ENCODE results near the gene LIN7A. TPM values are rescaled to one million over a fixed set of nuclear protein-coding genes. Genes with fewer than 3 reads are reported as not detected.

LIN7A gene
- total RNA-seq, 4 donors from 2014 or later, result 7.4 to 31.0 (median 9.0) TPM

GRCh38 chr12:80917651-80918050 lies 20.1 kb downstream of the LIN7A start:
- no peaks in the 10 kb centered on the region for H3K27me3 ChIP-seq
- in situ Hi-C loops (cut with MboI; ENCODE audit: low pct_ligation_motif_present in 1 of 4, low pct_unique_long_range_greater_than_20kb in 1 of 4, low sequenced_read_pairs in 3 of 4), result no loop called here
- WGBS, 2 donors (ENCODE audit: low coverage in 1 of 2), result 67 to 69% methylated on average over 3 of the region's 3 CpGs

GRCh38 chr12:80912901-80913770 lies 24.6 kb downstream of the LIN7A start:
- intact Hi-C loops (cut with DNase I; ENCODE audit: low total_unique reads) (no loop called here), in situ Hi-C loops (cut with MboI; ENCODE audit: low pct_ligation_motif_present in 1 of 4, low pct_unique_long_range_greater_than_20kb in 1 of 4, low sequenced_read_pairs in 3 of 4) (no loop called here)
- H3K27me3 ChIP-seq, result no peaks in the 10 kb centered on the region
- no peaks in the 10 kb centered on the region for H3K9me3 ChIP-seq
- WGBS, 2 donors (ENCODE audit: low coverage in 1 of 2), result 75 to 78% methylated on average over 13 of the region's 13 CpGs
- no peaks in the 10 kb centered on the region for H3K36me3 ChIP-seq
- H3K4me1 ChIP-seq, result no peaks in the 10 kb centered on the region
- TF ChIP-seq EP300 (IDR thresholded peaks at IDR 0.05; ENCODE audit: low read depth) (no peak), POLR2AphosphoS5 (IDR thresholded peaks at IDR 0.05) (no peak), POLR2A (IDR thresholded peaks at IDR 0.05) (no peak)
- TF ChIP-seq, protein P1, sequence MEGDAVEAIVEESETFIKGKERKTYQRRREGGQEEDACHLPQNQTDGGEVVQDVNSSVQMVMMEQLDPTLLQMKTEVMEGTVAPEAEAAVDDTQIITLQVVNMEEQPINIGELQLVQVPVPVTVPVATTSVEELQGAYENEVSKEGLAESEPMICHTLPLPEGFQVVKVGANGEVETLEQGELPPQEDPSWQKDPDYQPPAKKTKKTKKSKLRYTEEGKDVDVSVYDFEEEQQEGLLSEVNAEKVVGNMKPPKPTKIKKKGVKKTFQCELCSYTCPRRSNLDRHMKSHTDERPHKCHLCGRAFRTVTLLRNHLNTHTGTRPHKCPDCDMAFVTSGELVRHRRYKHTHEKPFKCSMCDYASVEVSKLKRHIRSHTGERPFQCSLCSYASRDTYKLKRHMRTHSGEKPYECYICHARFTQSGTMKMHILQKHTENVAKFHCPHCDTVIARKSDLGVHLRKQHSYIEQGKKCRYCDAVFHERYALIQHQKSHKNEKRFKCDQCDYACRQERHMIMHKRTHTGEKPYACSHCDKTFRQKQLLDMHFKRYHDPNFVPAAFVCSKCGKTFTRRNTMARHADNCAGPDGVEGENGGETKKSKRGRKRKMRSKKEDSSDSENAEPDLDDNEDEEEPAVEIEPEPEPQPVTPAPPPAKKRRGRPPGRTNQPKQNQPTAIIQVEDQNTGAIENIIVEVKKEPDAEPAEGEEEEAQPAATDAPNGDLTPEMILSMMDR (IDR thresholded peaks at IDR 0.05), result no peak
- H3K4me3 ChIP-seq, result no peak overlapping the region
- no peak overlapping the region for H3K27ac ChIP-seq
- no peak for DNase-seq

More at GRCh38 chr12:80917651-80918050, 20.1 kb downstream of the LIN7A start:
- no peaks in the 10 kb centered on the region for H3K4me1 ChIP-seq
- H3K36me3 ChIP-seq, result no peaks in the 10 kb centered on the region
- no peak overlapping the region for H3K4me3 ChIP-seq
- no peak overlapping the region for H3K27ac ChIP-seq
- TF ChIP-seq POLR2A (IDR thresholded peaks at IDR 0.05), result no peak
- no peak for TF ChIP-seq POLR2AphosphoS5 (IDR thresholded peaks at IDR 0.05)
- TF ChIP-seq, protein P1 (IDR thresholded peaks at IDR 0.05), result no peak
- no peak for TF ChIP-seq EP300 (IDR thresholded peaks at IDR 0.05; ENCODE audit: low read depth)
- intact Hi-C loops (cut with DNase I; ENCODE audit: low total_unique reads), result no loop called here
- no peaks in the 10 kb centered on the region for H3K9me3 ChIP-seq
- DNase-seq, result no peak

DNA sequence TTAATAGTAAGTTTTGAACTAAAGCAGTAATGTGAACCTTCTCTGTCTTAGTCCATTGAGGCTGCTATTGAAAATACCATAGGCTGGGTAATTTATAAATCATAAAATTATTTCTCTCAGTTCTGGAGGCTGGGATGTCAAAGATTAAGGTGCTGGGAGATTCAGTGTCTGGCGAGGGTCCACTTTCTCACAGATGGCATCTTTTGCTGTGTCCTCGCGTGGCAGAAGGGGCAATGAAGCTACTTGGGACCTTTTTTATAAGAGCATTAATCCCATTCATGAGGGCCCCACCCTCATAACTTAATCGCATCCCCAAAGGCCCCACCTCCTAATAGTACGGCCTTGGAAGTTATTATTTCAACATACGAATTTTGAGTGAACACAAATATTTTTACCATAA lies 28.4 kb downstream of the LIN7A start:
- H3K27me3 ChIP-seq, result no peaks in the 10 kb centered on the region
- WGBS, 2 donors (ENCODE audit: low coverage in 1 of 2), result 87 to 90% methylated on average over 6 of the region's 6 CpGs
- in situ Hi-C loops (cut with MboI; ENCODE audit: low pct_ligation_motif_present in 1 of 4, low pct_unique_long_range_greater_than_20kb in 1 of 4, low sequenced_read_pairs in 3 of 4), result no loop called here
- H3K27ac ChIP-seq, result no peak overlapping the region
- DNase-seq, result no peak
- no peaks in the 10 kb centered on the region for H3K4me1 ChIP-seq
- TF ChIP-seq EP300 (IDR thresholded peaks at IDR 0.05; ENCODE audit: low read depth), result no peak
- no peak for TF ChIP-seq POLR2A (IDR thresholded peaks at IDR 0.05)
- TF ChIP-seq, protein P1 (IDR thresholded peaks at IDR 0.05), result no peak
- TF ChIP-seq POLR2AphosphoS5 (IDR thresholded peaks at IDR 0.05), result no peak
- intact Hi-C loops (cut with DNase I; ENCODE audit: low total_unique reads), result no loop called here
- no peak overlapping the region for H3K4me3 ChIP-seq
- H3K9me3 ChIP-seq, result no peaks in the 10 kb centered on the region
- no peaks in the 10 kb centered on the region for H3K36me3 ChIP-seq

GRCh38 chr12:80902711-80903110 lies 35.0 kb downstream of the LIN7A start:
- Histone ChIP-seq H3K27me3 (no peaks in the 10 kb centered on the region), H3K4me1 (no peaks in the 10 kb centered on the region), H3K36me3 (no peaks in the 10 kb centered on the region), H3K9me3 (no peaks in the 10 kb centered on the region), H3K4me3 (no peak overlapping the region), H3K27ac (no peak overlapping the region)
- intact Hi-C loops (cut with DNase I; ENCODE audit: low total_unique reads) (no loop called here), in situ Hi-C loops (cut with MboI; ENCODE audit: low pct_ligation_motif_present in 1 of 4, low pct_unique_long_range_greater_than_20kb in 1 of 4, low sequenced_read_pairs in 3 of 4) (no loop called here)
- TF ChIP-seq POLR2A (IDR thresholded peaks at IDR 0.05), result no peak
- TF ChIP-seq, protein P1 (IDR thresholded peaks at IDR 0.05), result no peak
- TF ChIP-seq POLR2AphosphoS5 (IDR thresholded peaks at IDR 0.05), result no peak
- no peak for TF ChIP-seq EP300 (IDR thresholded peaks at IDR 0.05; ENCODE audit: low read depth)
- no peak for DNase-seq

Measured in transverse colon (tissue), 4 donors.